MG63 (cell line): ENCODE results near the gene ZNF169. TPM values are rescaled to one million over a fixed set of nuclear protein-coding genes. Genes with fewer than 3 reads are reported as not detected.
"Not testable (repeated sequence)": the region's sequence is repeated elsewhere in the genome, so short reads cannot be mapped to it uniquely, and the experiment has no call there.

ENCODE experiments used
- DNase-seq: peaks from one replicate; pipeline ENCODE4 v3.0.0-alpha.2; 2020
- H3K27me3 ChIP-seq: fragments of 250-450 bp; sonication (Bioruptor Pico); 2 replicates; pipeline ENCODE4 v1.5.1; 2020; ENCODE audit warnings: mild to moderate bottlenecking, moderate library complexity
- H3K36me3 ChIP-seq: fragments of 250-450 bp; sonication (Bioruptor Pico); 2 replicates; pipeline ENCODE4 v1.5.1; 2020; ENCODE audit warnings: mild to moderate bottlenecking, moderate library complexity
- H3K4me3 ChIP-seq: fragments of 250-450 bp; sonication (Bioruptor Pico); 2 replicates; pipeline ENCODE4 v1.5.1; 2020; ENCODE audit warnings: mild to moderate bottlenecking, moderate library complexity
- H3K9me3 ChIP-seq: fragments of 250-450 bp; sonication (Bioruptor Pico); 2 replicates; pipeline ENCODE4 v1.5.1; 2020; ENCODE audit warnings: mild to moderate bottlenecking, moderate library complexity
- total RNA-seq: library from RNA; depleted of rRNA; stranded (reverse); fragments of >200 nt; shearing (Covaris generic); gene quantifications from 2 replicates; pipeline ENCODE4 v1.2.3, GENCODE V29; 2014; ENCODE audit warnings: low replicate concordance

Gene ZNF169
- total RNA-seq, 1 experiment from 2014 or later = 4.0 TPM

- peaks cover 27% of the 10 kb centered on the region for H3K36me3 ChIP-seq
- not testable (repeated sequence) for H3K27me3 ChIP-seq, DNase-seq
These were observed 17.9 kb downstream of the ZNF169 start for GRCh38 chr9:94277029-94277428.

GRCh38 chr9:94277885-94278536 is 18.9 kb downstream of the ZNF169 start:
- Histone ChIP-seq H3K4me3 (no peak overlapping the region), H3K27me3 (no peaks in the 10 kb centered on the region), H3K9me3 (0 out of 2 replicates have a peak, but pooled peaks cover 3% of the 10 kb centered on the region), H3K36me3 (peaks cover 27% of the 10 kb centered on the region)
- DNase-seq = no peak

More at GRCh38 chr9:94277029-94277428, 17.9 kb downstream of the ZNF169 start:
- H3K4me3 ChIP-seq, H3K9me3 ChIP-seq: not testable (repeated sequence)

- Histone ChIP-seq H3K4me3 (no peak overlapping the region), H3K27me3 (no peaks in the 10 kb centered on the region), H3K36me3 (peaks cover 27% of the 10 kb centered on the region), H3K9me3 (0 out of 2 replicates have a peak, but pooled peaks cover 3% of the 10 kb centered on the region)
- DNase-seq = no peak
These were observed 21.4 kb downstream of the ZNF169 start for GRCh38 chr9:94280409-94280989.

DNA sequence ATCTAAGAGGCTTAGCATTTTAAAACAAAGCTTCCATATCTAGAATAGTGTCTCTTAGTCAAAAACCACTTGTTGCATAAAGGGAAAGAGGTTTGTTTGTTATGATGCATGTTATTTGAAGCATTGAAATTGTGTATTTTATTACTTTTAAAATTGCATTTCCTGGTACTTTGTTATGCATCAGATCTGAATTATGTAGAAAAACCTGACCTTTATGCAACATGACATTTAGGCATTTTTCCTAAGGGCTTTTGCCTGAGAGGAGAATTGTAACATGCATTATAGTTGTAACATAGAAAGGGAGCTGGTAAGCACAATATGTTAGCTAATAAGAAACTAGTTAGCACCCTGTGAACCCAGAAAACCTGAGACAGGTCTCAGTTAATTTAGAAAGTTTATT is 22.0 kb downstream of the ZNF169 start:
- Histone ChIP-seq H3K27me3 (no peaks in the 10 kb centered on the region), H3K9me3 (0 out of 2 replicates have a peak, but pooled peaks cover 3% of the 10 kb centered on the region), H3K36me3 (peaks cover 27% of the 10 kb centered on the region), H3K4me3 (no peak overlapping the region)
- no peak for DNase-seq

- DNase-seq = no peak
- H3K36me3 ChIP-seq = peaks cover 3% of the 10 kb centered on the region
- H3K27me3 ChIP-seq = no peaks in the 10 kb centered on the region
- H3K4me3 ChIP-seq = no peak overlapping the region
- H3K9me3 ChIP-seq = 0 out of 2 replicates have a peak, but pooled peaks cover under 1% of the 10 kb centered on the region
These were observed 27.0 kb downstream of the ZNF169 start for GRCh38 chr9:94286116-94286515.

- H3K27me3 ChIP-seq = no peaks in the 10 kb centered on the region
- DNase-seq = no peak
- H3K36me3 ChIP-seq = peaks cover 9% of the 10 kb centered on the region
- no peak overlapping the region for H3K4me3 ChIP-seq
- H3K9me3 ChIP-seq = 0 out of 2 replicates have a peak, but pooled peaks cover 4% of the 10 kb centered on the region
These were observed 28.9 kb downstream of the ZNF169 start for GRCh38 chr9:94287877-94288513.

GRCh38 chr9:94289691-94290090 is 30.6 kb downstream of the ZNF169 start:
- H3K27me3 ChIP-seq = no peaks in the 10 kb centered on the region
- no peak overlapping the region for H3K4me3 ChIP-seq
- H3K36me3 ChIP-seq = peaks cover 9% of the 10 kb centered on the region
- H3K9me3 ChIP-seq = 0 out of 2 replicates have a peak, but pooled peaks cover 4% of the 10 kb centered on the region
- DNase-seq = no peak

GRCh38 chr9:94298949-94299599 is 40.0 kb downstream of the ZNF169 start:
- H3K36me3 ChIP-seq = peaks cover 5% of the 10 kb centered on the region; the same call in 1 of the 2 replicates
- H3K4me3 ChIP-seq = no peak overlapping the region
- DNase-seq = no peak
- H3K27me3 ChIP-seq = no peaks in the 10 kb centered on the region
- no peaks in the 10 kb centered on the region for H3K9me3 ChIP-seq

- H3K27me3 ChIP-seq = no peaks in the 10 kb centered on the region
- H3K9me3 ChIP-seq = no peaks in the 10 kb centered on the region
- no peak overlapping the region for H3K4me3 ChIP-seq
- peaks cover 3% of the 10 kb centered on the region; the same call in 1 of the 2 replicates for H3K36me3 ChIP-seq
- no peak for DNase-seq
These were observed 41.6 kb downstream of the ZNF169 start for GRCh38 chr9:94300470-94301301.

DNA sequence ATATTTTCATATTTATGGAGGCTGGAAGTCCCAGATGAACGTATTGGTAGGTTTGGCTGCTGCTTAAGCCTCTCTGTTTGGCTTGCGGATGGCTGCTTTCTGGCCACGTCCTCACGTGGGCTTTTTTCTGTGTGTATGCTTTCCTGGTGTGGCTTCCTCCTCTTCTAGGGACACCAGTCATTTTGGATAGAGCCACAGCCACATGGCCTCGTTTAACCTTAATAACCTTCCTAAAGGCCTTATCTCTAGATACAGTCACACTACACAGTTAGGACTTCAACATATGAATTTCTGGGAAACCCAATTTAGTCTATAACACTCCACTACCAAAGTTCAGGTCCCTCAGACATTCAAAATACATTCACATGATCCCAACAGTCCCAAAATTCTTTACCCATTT is 42.5 kb downstream of the ZNF169 start:
- Histone ChIP-seq H3K36me3 (no peaks in the 10 kb centered on the region), H3K27me3 (no peaks in the 10 kb centered on the region), H3K9me3 (no peaks in the 10 kb centered on the region), H3K4me3 (no peak overlapping the region)
- DNase-seq = no peak

- Histone ChIP-seq H3K9me3 (no peaks in the 10 kb centered on the region), H3K27me3 (no peaks in the 10 kb centered on the region), H3K4me3 (no peak overlapping the region), H3K36me3 (no peaks in the 10 kb centered on the region)
- DNase-seq = no peak
These were observed 43.3 kb downstream of the ZNF169 start for GRCh38 chr9:94302426-94302825.

GRCh38 chr9:94303321-94303720 is 44.2 kb downstream of the ZNF169 start:
- Histone ChIP-seq H3K4me3 (no peak overlapping the region), H3K27me3 (no peaks in the 10 kb centered on the region), H3K9me3 (no peaks in the 10 kb centered on the region), H3K36me3 (no peaks in the 10 kb centered on the region)
- DNase-seq = no peak

DNA sequence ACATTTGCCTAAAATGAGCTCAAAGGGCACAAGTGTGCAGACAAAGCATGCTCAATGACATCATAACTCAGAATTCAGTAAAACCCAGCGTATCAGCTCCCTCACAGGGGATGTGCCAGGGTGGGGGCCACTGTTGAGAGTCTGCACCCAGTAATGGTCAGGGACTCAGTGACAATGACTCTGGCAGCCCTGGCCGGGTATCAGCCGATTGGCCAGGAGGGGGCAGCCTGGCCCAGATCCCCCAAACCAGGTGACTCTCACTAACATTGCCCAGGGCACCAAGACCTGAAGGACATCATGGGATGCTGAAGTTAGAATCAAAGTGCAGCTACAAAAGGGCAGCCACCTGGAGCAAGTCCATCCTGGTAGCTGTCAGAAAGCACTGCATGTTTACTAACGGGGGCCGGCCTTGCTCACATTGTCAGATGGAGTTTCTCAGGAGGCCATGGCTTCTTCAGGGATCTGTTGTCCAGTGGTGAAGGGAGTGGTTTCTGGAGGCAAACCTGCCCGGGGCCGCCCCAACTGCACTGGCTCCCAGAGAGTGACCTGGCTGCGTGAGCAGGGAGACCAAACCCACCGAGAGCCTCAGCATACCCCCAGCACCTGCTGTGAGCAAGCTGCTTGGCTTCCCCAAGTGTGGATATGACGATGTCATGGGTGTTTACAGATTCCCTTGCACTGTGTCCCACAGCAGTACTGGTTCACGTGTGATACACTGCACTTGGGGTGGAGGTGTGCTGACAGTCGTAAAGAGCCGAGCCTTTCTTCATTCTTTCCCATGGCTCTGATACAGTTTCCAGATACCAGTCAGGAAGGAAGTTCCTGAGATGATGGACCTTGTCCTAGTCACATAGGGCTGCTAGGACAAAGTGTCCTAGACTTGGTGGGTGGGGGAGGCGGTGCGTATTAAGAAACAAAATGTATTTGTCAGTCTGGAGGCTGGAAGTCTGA is 56.2 kb downstream of the ZNF169 start:
- H3K4me3 ChIP-seq, H3K36me3 ChIP-seq, H3K9me3 ChIP-seq, H3K27me3 ChIP-seq, DNase-seq: not testable (repeated sequence)

DNA sequence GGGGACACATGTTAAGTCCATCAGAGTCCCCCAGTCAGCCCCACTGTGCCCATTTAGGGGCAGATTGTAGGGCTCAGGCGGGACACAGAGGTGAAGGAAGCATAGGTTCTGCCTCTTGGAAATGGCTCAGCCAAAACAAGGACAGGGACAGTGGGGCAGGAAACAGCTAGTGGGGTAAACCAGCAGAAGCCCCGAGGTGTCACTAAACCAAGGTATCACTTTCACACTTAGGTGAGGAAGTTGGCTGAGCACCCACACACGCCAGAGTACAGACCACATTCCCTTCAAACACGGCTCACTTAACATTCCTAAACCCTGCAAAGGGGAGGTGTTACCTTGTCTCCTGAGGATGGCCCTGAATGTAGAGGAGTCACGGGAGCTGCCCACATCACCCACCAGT is 57.1 kb downstream of the ZNF169 start:
- not testable (repeated sequence) for DNase-seq, H3K4me3 ChIP-seq, H3K9me3 ChIP-seq, H3K36me3 ChIP-seq, H3K27me3 ChIP-seq

- not testable (repeated sequence) for H3K36me3 ChIP-seq, H3K27me3 ChIP-seq, DNase-seq, H3K9me3 ChIP-seq, H3K4me3 ChIP-seq
These were observed 59.0 kb downstream of the ZNF169 start for GRCh38 chr9:94317949-94318657.
